ENCODE results near the gene POPDC2.

DNA sequence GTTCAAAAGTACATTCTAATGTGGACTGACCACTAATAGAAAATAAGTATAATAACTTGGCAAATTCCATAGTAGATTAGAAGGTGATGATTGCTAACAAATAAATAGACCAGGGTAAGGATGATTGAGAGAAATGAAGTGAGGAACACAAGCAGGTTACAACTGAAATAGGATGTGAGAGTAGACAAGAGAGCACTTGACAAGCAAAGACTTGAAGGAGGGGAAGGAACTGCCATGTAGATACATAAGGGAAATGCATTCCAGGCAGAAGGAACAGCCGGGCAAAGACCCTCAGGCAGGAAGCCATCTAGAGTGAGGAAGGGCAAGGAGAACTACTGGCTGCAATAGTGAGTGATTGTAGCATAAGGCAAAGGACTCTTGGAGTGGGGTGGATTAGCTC lies 57.7 kb downstream of the POPDC2 start:
- TF ChIP-seq, protein P1, sequence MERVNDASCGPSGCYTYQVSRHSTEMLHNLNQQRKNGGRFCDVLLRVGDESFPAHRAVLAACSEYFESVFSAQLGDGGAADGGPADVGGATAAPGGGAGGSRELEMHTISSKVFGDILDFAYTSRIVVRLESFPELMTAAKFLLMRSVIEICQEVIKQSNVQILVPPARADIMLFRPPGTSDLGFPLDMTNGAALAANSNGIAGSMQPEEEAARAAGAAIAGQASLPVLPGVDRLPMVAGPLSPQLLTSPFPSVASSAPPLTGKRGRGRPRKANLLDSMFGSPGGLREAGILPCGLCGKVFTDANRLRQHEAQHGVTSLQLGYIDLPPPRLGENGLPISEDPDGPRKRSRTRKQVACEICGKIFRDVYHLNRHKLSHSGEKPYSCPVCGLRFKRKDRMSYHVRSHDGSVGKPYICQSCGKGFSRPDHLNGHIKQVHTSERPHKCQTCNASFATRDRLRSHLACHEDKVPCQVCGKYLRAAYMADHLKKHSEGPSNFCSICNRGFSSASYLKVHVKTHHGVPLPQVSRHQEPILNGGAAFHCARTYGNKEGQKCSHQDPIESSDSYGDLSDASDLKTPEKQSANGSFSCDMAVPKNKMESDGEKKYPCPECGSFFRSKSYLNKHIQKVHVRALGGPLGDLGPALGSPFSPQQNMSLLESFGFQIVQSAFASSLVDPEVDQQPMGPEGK (CRISPR knock-in tag; IDR thresholded peaks at IDR 0.05; ENCODE audit: borderline replicate concordance) = no peak
- TF ChIP-seq, protein P2, sequence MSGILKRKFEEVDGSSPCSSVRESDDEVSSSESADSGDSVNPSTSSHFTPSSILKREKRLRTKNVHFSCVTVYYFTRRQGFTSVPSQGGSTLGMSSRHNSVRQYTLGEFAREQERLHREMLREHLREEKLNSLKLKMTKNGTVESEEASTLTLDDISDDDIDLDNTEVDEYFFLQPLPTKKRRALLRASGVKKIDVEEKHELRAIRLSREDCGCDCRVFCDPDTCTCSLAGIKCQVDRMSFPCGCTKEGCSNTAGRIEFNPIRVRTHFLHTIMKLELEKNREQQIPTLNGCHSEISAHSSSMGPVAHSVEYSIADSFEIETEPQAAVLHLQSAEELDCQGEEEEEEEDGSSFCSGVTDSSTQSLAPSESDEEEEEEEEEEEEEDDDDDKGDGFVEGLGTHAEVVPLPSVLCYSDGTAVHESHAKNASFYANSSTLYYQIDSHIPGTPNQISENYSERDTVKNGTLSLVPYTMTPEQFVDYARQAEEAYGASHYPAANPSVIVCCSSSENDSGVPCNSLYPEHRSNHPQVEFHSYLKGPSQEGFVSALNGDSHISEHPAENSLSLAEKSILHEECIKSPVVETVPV (CRISPR knock-in tag; IDR thresholded peaks at IDR 0.05) = no peak
- TF ChIP-seq, protein P3, sequence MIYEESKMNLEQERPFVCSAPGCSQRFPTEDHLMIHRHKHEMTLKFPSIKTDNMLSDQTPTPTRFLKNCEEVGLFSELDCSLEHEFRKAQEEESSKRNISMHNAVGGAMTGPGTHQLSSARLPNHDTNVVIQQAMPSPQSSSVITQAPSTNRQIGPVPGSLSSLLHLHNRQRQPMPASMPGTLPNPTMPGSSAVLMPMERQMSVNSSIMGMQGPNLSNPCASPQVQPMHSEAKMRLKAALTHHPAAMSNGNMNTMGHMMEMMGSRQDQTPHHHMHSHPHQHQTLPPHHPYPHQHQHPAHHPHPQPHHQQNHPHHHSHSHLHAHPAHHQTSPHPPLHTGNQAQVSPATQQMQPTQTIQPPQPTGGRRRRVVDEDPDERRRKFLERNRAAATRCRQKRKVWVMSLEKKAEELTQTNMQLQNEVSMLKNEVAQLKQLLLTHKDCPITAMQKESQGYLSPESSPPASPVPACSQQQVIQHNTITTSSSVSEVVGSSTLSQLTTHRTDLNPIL (CRISPR knock-in tag; IDR thresholded peaks at IDR 0.05; ENCODE audit: low read depth) = no peak
- TF ChIP-seq ZNF565 (CRISPR knock-in tag; conservative IDR thresholded peaks at IDR 0.05; ENCODE audit: low read depth) (no peak), OSR1 (CRISPR knock-in tag; IDR thresholded peaks at IDR 0.05) (no peak), BACH2 (CRISPR knock-in tag; IDR thresholded peaks at IDR 0.05; ENCODE audit: borderline replicate concordance) (no peak), ARNTL (CRISPR knock-in tag; IDR thresholded peaks at IDR 0.05; ENCODE audit: borderline replicate concordance, low read depth) (no peak), ZC3H10 (CRISPR knock-in tag; IDR thresholded peaks at IDR 0.05) (no peak), ZNF70 (CRISPR knock-in tag; IDR thresholded peaks at IDR 0.05) (no peak), PPARA (CRISPR knock-in tag; IDR thresholded peaks at IDR 0.05; ENCODE audit: borderline replicate concordance) (no peak), ZFP30 (CRISPR knock-in tag; IDR thresholded peaks at IDR 0.05) (no peak), RARB (CRISPR knock-in tag; IDR thresholded peaks at IDR 0.05) (no peak)
- TF ChIP-seq, protein P4, sequence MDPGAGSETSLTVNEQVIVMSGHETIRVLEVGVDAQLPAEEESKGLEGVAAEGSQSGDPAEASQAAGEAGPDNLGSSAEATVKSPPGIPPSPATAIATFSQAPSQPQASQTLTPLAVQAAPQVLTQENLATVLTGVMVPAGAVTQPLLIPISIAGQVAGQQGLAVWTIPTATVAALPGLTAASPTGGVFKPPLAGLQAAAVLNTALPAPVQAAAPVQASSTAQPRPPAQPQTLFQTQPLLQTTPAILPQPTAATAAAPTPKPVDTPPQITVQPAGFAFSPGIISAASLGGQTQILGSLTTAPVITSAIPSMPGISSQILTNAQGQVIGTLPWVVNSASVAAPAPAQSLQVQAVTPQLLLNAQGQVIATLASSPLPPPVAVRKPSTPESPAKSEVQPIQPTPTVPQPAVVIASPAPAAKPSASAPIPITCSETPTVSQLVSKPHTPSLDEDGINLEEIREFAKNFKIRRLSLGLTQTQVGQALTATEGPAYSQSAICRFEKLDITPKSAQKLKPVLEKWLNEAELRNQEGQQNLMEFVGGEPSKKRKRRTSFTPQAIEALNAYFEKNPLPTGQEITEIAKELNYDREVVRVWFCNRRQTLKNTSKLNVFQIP (CRISPR knock-in tag; IDR thresholded peaks at IDR 0.05; ENCODE audit: borderline replicate concordance, low read depth) = no peak
